ENCODE data around the gene UVRAG.

Gene UVRAG

DNA sequence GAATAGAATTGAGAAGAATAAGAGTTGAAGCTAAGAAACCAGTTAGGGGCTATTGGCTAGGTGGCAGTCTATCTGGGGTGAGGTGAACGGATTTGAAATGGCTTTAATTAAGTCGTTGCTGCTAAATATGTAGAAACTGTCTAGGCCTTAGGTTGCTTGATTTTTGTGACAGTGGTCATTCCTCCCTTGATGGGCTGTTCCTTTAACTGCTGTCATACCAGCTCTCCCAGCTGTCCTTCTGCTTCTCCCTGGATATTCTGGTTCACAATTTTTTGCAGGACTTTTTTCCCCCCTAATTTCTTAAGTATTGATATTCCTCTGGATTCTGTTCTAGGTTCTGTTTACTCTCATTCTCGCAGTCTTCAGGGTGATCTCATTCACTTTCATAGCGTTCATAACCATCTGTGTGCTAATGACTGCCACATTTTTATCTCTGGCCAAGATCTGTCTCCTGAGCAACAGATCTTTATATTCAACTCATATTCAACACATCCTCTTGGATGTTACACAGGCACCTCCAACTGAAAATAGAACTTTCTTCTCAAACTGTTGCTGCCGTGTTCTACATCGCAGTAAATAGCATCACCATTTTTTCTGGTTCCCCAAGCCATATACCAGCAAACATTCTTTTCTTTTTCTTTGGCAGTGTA, 134.1 kb downstream of the UVRAG start:
- TF ChIP-seq NFIC (IDR thresholded peaks at IDR 0.05) (no peak), REST (IDR thresholded peaks at IDR 0.05; ENCODE audit: low read depth) (no peak), EGR1 (IDR thresholded peaks at IDR 0.05) (no peak)
- TF ChIP-seq, protein P1, sequence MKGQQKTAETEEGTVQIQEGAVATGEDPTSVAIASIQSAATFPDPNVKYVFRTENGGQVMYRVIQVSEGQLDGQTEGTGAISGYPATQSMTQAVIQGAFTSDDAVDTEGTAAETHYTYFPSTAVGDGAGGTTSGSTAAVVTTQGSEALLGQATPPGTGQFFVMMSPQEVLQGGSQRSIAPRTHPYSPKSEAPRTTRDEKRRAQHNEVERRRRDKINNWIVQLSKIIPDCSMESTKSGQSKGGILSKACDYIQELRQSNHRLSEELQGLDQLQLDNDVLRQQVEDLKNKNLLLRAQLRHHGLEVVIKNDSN (IDR thresholded peaks at IDR 0.05): no peak

GRCh38 chr11:75950141-75950540, 135.1 kb downstream of the UVRAG start:
- TF ChIP-seq FOXM1 (IDR thresholded peaks at IDR 0.05; ENCODE audit: borderline replicate concordance, low read depth): no peak
- TF ChIP-seq, protein P1 (IDR thresholded peaks at IDR 0.05): no peak
- TF ChIP-seq YY1 (IDR thresholded peaks at IDR 0.05; ENCODE audit: low read depth): no peak
- no peak for TF ChIP-seq TCF12 (IDR thresholded peaks at IDR 0.05; ENCODE audit: low read depth)
- TF ChIP-seq CREB1 (IDR thresholded peaks at IDR 0.05; ENCODE audit: low read depth): no peak
- no peak for TF ChIP-seq TEAD4 (IDR thresholded peaks at IDR 0.05)
- TF ChIP-seq EP300 (IDR thresholded peaks at IDR 0.05; ENCODE audit: borderline replicate concordance): no peak
- no peak for TF ChIP-seq RAD21 (IDR thresholded peaks at IDR 0.05; ENCODE audit: low read depth)
- no peak for TF ChIP-seq CEBPB (IDR thresholded peaks at IDR 0.05)

DNA sequence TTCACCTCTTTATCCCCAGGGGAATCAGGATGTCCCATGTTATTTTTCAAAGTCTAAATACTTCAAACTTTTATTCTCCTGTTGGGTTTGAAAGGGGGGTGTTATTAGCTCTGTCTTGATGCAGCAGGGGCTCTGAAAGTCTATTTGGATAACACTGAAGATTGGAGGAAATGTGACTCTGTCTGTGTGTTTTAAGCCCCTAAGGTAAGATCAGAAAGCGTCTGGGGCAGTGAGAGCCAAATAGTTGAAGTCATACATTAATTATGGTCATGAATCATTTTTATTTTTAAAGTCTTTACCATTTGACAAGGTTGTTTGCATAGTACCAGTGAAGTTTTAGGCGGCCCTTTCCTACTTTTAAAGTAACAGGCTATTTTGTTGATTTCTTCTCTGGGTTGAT, 139.0 kb downstream of the UVRAG start:
- TF ChIP-seq, protein P1 (IDR thresholded peaks at IDR 0.05): no peak
- TF ChIP-seq EGR1 (IDR thresholded peaks at IDR 0.05) (no peak), REST (IDR thresholded peaks at IDR 0.05; ENCODE audit: low read depth) (no peak), ZBTB7A (IDR thresholded peaks at IDR 0.05; ENCODE audit: low read depth) (no peak), FOXM1 (IDR thresholded peaks at IDR 0.05; ENCODE audit: borderline replicate concordance, low read depth) (no peak), TAF1 (IDR thresholded peaks at IDR 0.05; ENCODE audit: low read depth) (no peak), EP300 (IDR thresholded peaks at IDR 0.05; ENCODE audit: borderline replicate concordance) (no peak), YY1 (IDR thresholded peaks at IDR 0.05; ENCODE audit: low read depth) (no peak), CREB1 (IDR thresholded peaks at IDR 0.05; ENCODE audit: low read depth) (no peak), RAD21 (IDR thresholded peaks at IDR 0.05; ENCODE audit: low read depth) (no peak), TCF12 (IDR thresholded peaks at IDR 0.05; ENCODE audit: low read depth) (no peak), CEBPB (IDR thresholded peaks at IDR 0.05) (no peak), NFIC (IDR thresholded peaks at IDR 0.05) (no peak), TEAD4 (IDR thresholded peaks at IDR 0.05) (no peak)
- TF ChIP-seq, protein P2, sequence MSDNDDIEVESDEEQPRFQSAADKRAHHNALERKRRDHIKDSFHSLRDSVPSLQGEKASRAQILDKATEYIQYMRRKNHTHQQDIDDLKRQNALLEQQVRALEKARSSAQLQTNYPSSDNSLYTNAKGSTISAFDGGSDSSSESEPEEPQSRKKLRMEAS (IDR thresholded peaks at IDR 0.05): no peak

DNA sequence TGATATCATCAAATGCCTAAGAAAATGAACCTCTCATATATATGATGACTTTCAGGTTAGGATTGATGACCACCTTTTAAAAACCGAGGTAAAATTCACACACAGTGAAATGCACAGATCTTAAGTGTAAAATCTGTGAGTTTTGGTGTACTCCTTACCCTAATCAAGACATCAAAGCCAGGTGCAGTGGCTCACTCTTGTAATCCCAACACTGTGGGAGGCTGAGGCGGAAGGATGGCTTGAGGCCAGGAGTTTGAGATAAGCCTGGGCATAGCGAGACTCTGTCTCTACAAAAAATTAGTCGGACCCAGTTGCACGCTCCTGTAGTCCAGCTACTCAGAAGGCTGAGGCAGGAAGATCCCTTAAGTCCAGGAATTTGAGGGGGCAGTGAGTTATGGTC, 140.4 kb downstream of the UVRAG start:
- TF ChIP-seq YY1 (IDR thresholded peaks at IDR 0.05; ENCODE audit: low read depth): no peak
- no peak for TF ChIP-seq CEBPB (IDR thresholded peaks at IDR 0.05)
- TF ChIP-seq TEAD4 (IDR thresholded peaks at IDR 0.05): no peak
- TF ChIP-seq RAD21 (IDR thresholded peaks at IDR 0.05; ENCODE audit: low read depth): no peak
- TF ChIP-seq, protein P1 (IDR thresholded peaks at IDR 0.05): no peak

DNA sequence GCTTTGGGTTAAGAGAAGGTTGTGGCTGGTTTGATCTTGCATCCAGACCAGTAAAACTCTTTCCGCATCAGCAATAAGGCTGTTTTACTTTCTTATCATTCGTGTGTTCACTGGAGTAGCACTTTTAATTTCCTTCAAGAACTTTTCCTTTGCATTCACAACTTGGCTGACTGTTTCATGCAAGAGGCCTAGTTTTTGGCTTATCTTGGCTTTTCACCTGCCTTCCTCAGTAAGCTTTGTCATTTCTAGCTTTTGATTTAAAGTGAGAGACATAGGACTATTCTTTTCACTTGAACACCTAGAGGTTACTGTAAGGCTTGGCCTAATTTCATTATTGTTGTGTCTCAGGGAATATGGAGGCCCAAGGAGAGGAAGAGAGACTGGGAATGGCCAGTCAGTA, 144.5 kb downstream of the UVRAG start:
- TF ChIP-seq TEAD4 (IDR thresholded peaks at IDR 0.05): no peak
- no peak for TF ChIP-seq CREB1 (IDR thresholded peaks at IDR 0.05; ENCODE audit: low read depth)
- TF ChIP-seq TCF12 (IDR thresholded peaks at IDR 0.05; ENCODE audit: low read depth): no peak
- TF ChIP-seq, protein P2 (IDR thresholded peaks at IDR 0.05): no peak
- TF ChIP-seq CEBPB (IDR thresholded peaks at IDR 0.05): no peak
- TF ChIP-seq NFIC (IDR thresholded peaks at IDR 0.05): no peak
- no peak for TF ChIP-seq YY1 (IDR thresholded peaks at IDR 0.05; ENCODE audit: low read depth)
- no peak for TF ChIP-seq EP300 (IDR thresholded peaks at IDR 0.05; ENCODE audit: borderline replicate concordance)
- TF ChIP-seq FOXM1 (IDR thresholded peaks at IDR 0.05; ENCODE audit: borderline replicate concordance, low read depth): no peak
- no peak for TF ChIP-seq EGR1 (IDR thresholded peaks at IDR 0.05)
- TF ChIP-seq, protein P1 (IDR thresholded peaks at IDR 0.05): no peak
- TF ChIP-seq REST (IDR thresholded peaks at IDR 0.05; ENCODE audit: low read depth): no peak
- TF ChIP-seq RAD21 (IDR thresholded peaks at IDR 0.05; ENCODE audit: low read depth): no peak
- no peak for TF ChIP-seq ZBTB7A (IDR thresholded peaks at IDR 0.05; ENCODE audit: low read depth)
- no peak for TF ChIP-seq TAF1 (IDR thresholded peaks at IDR 0.05; ENCODE audit: low read depth)

Measured in Ishikawa (cell line).